ENCODE data around the gene LHPP. TPM values are rescaled to one million over a fixed set of nuclear protein-coding genes. Genes with fewer than 3 reads are reported as not detected.

The LHPP gene
- total RNA-seq, 1 experiment from 2014 or later: 24.7 TPM

GRCh38 chr10:124612611-124613498, 151.2 kb downstream of the LHPP start:
- Histone ChIP-seq H3K4me2 (peak overlapping the region; percentile 59), H3K27ac (peak overlapping the region; percentile 61), H3K36me3 (ENCODE audit: low read depth) (no peaks in the 10 kb centered on the region), H3K9me2 (ENCODE audit: insufficient read depth) (no peaks in the 10 kb centered on the region), H3K4me1 (replicated peaks; ENCODE audit: insufficient read depth) (peaks cover 25% of the 10 kb centered on the region), H3K4me3 (no peak overlapping the region), H4K20me1 (ENCODE audit: insufficient read depth) (no peaks in the 10 kb centered on the region), H3K79me2 (ENCODE audit: low read depth) (no peaks in the 10 kb centered on the region), H2AFZ (no peak overlapping the region), H3F3A (ENCODE audit: insufficient read depth, low read depth) (peaks cover 7% of the 10 kb centered on the region; the same call in 1 of the 2 replicates), H3K27me3 (ENCODE audit: insufficient read depth, low read depth) (no peaks in the 10 kb centered on the region), H3K9me3 (ENCODE audit: insufficient read depth, low read depth) (no peaks in the 10 kb centered on the region)
- BruUV-seq (replicated peaks): no TSS peak
- CTCF ChIA-PET: interaction anchor here (1.2 kb wide), 1 partner anchor 128 kb away, joined by 3 read pairs; no protein-coding TSS in a partner anchor
- POLR2A ChIA-PET (ENCODE audit: unreplicated experiment): interaction anchor here (0.6 kb wide), 1 partner anchor 104 kb away, joined by 6 read pairs; no protein-coding TSS in a partner anchor
- DNase-seq: peak; percentile 79 to 84
- intact Hi-C loops (cut with micrococcal nuclease; ENCODE audit: unreplicated experiment): no loop called here
- TF ChIP-seq CTCF (conservative IDR thresholded peaks at IDR 0.05): no peak
- TF ChIP-seq EZH2 (IDR thresholded peaks at IDR 0.05; ENCODE audit: low read depth): no peak

GRCh38 chr10:124614003-124614659, 152.5 kb downstream of the LHPP start:
- Histone ChIP-seq H3K9me3 (ENCODE audit: insufficient read depth, low read depth) (no peaks in the 10 kb centered on the region), H3K4me2 (0 out of 2 replicates have a peak overlapping the region, but pooled peaks have one; percentile 36), H3K79me2 (ENCODE audit: low read depth) (no peaks in the 10 kb centered on the region), H3K27ac (peak overlapping the region; percentile 61), H3K4me3 (no peak overlapping the region), H3K27me3 (ENCODE audit: insufficient read depth, low read depth) (no peaks in the 10 kb centered on the region), H2AFZ (no peak overlapping the region), H4K20me1 (ENCODE audit: insufficient read depth) (no peaks in the 10 kb centered on the region), H3F3A (ENCODE audit: insufficient read depth, low read depth) (peaks cover 7% of the 10 kb centered on the region; the same call in 1 of the 2 replicates), H3K9me2 (ENCODE audit: insufficient read depth) (no peaks in the 10 kb centered on the region), H3K36me3 (ENCODE audit: low read depth) (no peaks in the 10 kb centered on the region), H3K4me1 (replicated peaks; ENCODE audit: insufficient read depth) (peaks cover 25% of the 10 kb centered on the region)
- ChIA-PET POLR2A (ENCODE audit: unreplicated experiment) (interaction anchor here (0.6 kb wide), 1 partner anchor 39 kb away, joined by 18 read pairs; no protein-coding TSS in a partner anchor), CTCF (no interaction called here)
- BruUV-seq (replicated peaks): no TSS peak
- intact Hi-C loops (cut with micrococcal nuclease; ENCODE audit: unreplicated experiment): no loop called here
- DNase-seq: no peak
- no peak for TF ChIP-seq EZH2 (IDR thresholded peaks at IDR 0.05; ENCODE audit: low read depth)
- no peak for TF ChIP-seq CTCF (conservative IDR thresholded peaks at IDR 0.05)

- no peak for TF ChIP-seq EZH2 (IDR thresholded peaks at IDR 0.05; ENCODE audit: low read depth)
- no peak for TF ChIP-seq CTCF (conservative IDR thresholded peaks at IDR 0.05)
- BruUV-seq (replicated peaks): no TSS peak
- ChIA-PET POLR2A (ENCODE audit: unreplicated experiment) (no interaction called here), CTCF (no interaction called here)
- no peak overlapping the region for H2AFZ ChIP-seq
- H3K4me3 ChIP-seq: no peak overlapping the region
- H3K79me2 ChIP-seq (ENCODE audit: low read depth): no peaks in the 10 kb centered on the region
- no peaks in the 10 kb centered on the region for H3K36me3 ChIP-seq (ENCODE audit: low read depth)
- intact Hi-C loops (cut with micrococcal nuclease; ENCODE audit: unreplicated experiment): no loop called here
- peaks cover 25% of the 10 kb centered on the region for H3K4me1 ChIP-seq (replicated peaks; ENCODE audit: insufficient read depth)
- H4K20me1 ChIP-seq (ENCODE audit: insufficient read depth): no peaks in the 10 kb centered on the region
- H3K9me3 ChIP-seq (ENCODE audit: insufficient read depth, low read depth): no peaks in the 10 kb centered on the region
- H3K4me2 ChIP-seq: no peak overlapping the region
- H3F3A ChIP-seq (ENCODE audit: insufficient read depth, low read depth): peaks cover 7% of the 10 kb centered on the region; the same call in 1 of the 2 replicates
- no peaks in the 10 kb centered on the region for H3K27me3 ChIP-seq (ENCODE audit: insufficient read depth, low read depth)
- no peak for DNase-seq
- no peak overlapping the region for H3K27ac ChIP-seq
- no peaks in the 10 kb centered on the region for H3K9me2 ChIP-seq (ENCODE audit: insufficient read depth)
Measured at GRCh38 chr10:124615259-124615658, 153.6 kb downstream of the LHPP start.
